ENCODE measurements around the gene ZNF814. TPM values are rescaled to one million over a fixed set of nuclear protein-coding genes. Genes with fewer than 3 reads are reported as not detected.

ZNF814 gene
- polyA plus RNA-seq, 3 donors: 2.5 to 6.3 (median 3.8) TPM

DNA sequence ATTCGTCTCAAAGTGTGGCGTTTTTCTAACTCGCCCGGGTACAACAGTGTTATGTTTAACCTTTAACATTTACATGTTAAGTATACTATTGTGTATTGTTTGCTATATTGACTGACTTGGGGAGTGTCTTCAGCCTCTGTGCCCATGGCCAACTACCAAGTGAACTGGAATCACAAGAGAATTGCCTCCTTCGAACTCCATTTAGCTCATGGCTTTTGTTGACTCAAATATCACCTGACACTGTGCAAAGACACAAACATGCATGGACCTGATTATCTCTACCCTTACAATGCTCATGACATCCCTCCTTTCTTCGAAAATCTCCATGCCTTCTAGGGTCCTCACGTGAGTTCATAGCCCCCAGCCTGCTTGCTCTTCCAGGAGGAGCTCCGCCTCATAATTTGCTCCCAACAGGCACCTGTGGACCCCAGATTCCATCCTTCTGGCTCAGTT, 704 bp downstream of the ZNF814 start:
- peak overlapping the region; percentile 77 for H3K4me2 ChIP-seq (replicated peaks; ENCODE audit: extremely low read depth, low read length, poor library complexity, severe bottlenecking)
- WGBS (ENCODE audit: insufficient coverage): 2% methylated on average over 4 of the region's 8 CpGs
- peak overlapping the region in 1 of 2 donors; percentile 34 for H3K27ac ChIP-seq (ENCODE audit: low read depth in 1 of 2, low read length in 2 of 2)
- no peaks in the 10 kb centered on the region for H4K20me1 ChIP-seq (ENCODE audit: insufficient read depth, low read length)
- peak overlapping the region; percentile 58 to 79 (median 65) for H3K4me3 ChIP-seq (replicated peaks in 1 of 3; ENCODE audit: low read depth in 2 of 3, low read length in 3 of 3)
- H3K79me2 ChIP-seq (ENCODE audit: insufficient read depth, low read length): peaks cover 15% of the 10 kb centered on the region
- peak overlapping the region in 2 of 7 donors; percentile 41 to 75 for H3K27ac Mint-ChIP-seq
- H3K4me1 ChIP-seq (ENCODE audit: control insufficient read depth in 1 of 2, insufficient read depth in 2 of 2, low read length in 2 of 2): peaks cover 12 to 14% of the 10 kb centered on the region in 2 donors
- peaks cover 0 to 2% (median 1%) of the 10 kb centered on the region in 3 donors for H3K27me3 Mint-ChIP-seq (ENCODE audit: low read depth in 3 of 3)
- H3K9me3 Mint-ChIP-seq: peaks cover 36 to 93% (median 87%) of the 10 kb centered on the region in 7 donors
- peak overlapping the region; percentile 48 for H3K9ac ChIP-seq (ENCODE audit: insufficient read depth, low read length, poor library complexity, severe bottlenecking)
- H3K9me3 ChIP-seq (replicated peaks in 1 of 2; ENCODE audit: control insufficient read depth in 1 of 2, insufficient read depth in 1 of 2, low read length in 2 of 2): peaks cover 71 to 82% of the 10 kb centered on the region in 2 donors
- DNase-seq: no peak
- peak overlapping the region; percentile 77 for H2AFZ ChIP-seq (ENCODE audit: insufficient read depth, low read depth, low read length, poor library complexity, severe bottlenecking)
- TF ChIP-seq, protein P1, sequence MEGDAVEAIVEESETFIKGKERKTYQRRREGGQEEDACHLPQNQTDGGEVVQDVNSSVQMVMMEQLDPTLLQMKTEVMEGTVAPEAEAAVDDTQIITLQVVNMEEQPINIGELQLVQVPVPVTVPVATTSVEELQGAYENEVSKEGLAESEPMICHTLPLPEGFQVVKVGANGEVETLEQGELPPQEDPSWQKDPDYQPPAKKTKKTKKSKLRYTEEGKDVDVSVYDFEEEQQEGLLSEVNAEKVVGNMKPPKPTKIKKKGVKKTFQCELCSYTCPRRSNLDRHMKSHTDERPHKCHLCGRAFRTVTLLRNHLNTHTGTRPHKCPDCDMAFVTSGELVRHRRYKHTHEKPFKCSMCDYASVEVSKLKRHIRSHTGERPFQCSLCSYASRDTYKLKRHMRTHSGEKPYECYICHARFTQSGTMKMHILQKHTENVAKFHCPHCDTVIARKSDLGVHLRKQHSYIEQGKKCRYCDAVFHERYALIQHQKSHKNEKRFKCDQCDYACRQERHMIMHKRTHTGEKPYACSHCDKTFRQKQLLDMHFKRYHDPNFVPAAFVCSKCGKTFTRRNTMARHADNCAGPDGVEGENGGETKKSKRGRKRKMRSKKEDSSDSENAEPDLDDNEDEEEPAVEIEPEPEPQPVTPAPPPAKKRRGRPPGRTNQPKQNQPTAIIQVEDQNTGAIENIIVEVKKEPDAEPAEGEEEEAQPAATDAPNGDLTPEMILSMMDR (IDR thresholded peaks at IDR 0.05): no peak
- H3K27me3 ChIP-seq (ENCODE audit: control insufficient read depth in 2 of 2, insufficient read depth in 2 of 2, low read length in 2 of 2): no peaks in the 10 kb centered on the region
- peaks cover 22% of the 10 kb centered on the region for H3K4me1 Mint-ChIP-seq
- H3K36me3 Mint-ChIP-seq: peaks cover 31 to 39% of the 10 kb centered on the region in 2 donors
- intact Hi-C loops (cut with micrococcal nuclease): no loop called here
- peaks cover 0 to 17% of the 10 kb centered on the region in 2 donors for H3K36me3 ChIP-seq (replicated peaks in 1 of 2; ENCODE audit: control insufficient read depth in 1 of 2, insufficient read depth in 2 of 2, low read length in 2 of 2)
- peak overlapping the region; percentile 85 to 89 for H3K4me3 Mint-ChIP-seq

DNA sequence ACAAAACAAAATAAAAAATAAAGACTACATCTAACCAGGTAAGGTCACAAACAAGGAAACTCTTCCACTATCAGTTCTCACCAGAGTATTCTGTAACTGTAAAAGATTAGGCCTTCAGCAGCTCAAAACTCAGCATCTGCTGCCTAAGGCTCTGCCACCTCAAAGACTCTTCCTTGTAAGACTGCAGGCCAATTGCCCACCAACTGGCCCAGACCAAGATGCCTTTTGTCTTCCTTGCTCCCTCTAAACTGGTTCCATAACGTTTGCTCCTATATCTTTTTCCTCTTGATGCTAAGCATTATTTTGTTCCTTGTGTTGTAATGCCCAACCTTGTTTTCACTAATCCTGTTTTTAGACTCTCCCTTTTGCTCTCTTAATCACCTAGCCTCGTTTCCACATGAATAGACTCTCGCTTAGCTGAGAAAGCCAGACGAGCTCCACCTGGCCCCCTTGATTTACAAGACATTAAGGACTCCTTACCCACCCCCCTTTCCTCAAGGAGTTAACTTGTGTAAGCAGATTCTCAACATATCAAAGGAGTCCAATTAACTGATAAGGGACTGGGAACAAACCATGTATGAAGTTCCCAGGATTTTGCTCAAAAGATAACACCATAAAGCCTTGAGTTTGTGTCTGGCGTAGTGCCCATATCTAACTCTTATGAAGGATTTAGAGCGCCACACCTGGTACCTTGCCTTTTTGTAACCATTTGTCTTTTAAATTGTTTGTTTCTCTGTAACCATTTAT, 1.5 kb downstream of the ZNF814 start:
- Histone ChIP-seq H4K20me1 (ENCODE audit: insufficient read depth, low read length) (no peaks in the 10 kb centered on the region), H3K27me3 (ENCODE audit: control insufficient read depth in 2 of 2, insufficient read depth in 2 of 2, low read length in 2 of 2) (no peaks in the 10 kb centered on the region), H3K79me2 (ENCODE audit: insufficient read depth, low read length) (peaks cover 15% of the 10 kb centered on the region), H3K4me2 (replicated peaks; ENCODE audit: extremely low read depth, low read length, poor library complexity, severe bottlenecking) (no peak overlapping the region), H3K4me1 (ENCODE audit: control insufficient read depth in 1 of 2, insufficient read depth in 2 of 2, low read length in 2 of 2) (peaks cover 12 to 14% of the 10 kb centered on the region in 2 donors), H2AFZ (ENCODE audit: insufficient read depth, low read depth, low read length, poor library complexity, severe bottlenecking) (no peak overlapping the region), H3K4me3 (replicated peaks in 1 of 3; ENCODE audit: low read depth in 2 of 3, low read length in 3 of 3) (peak overlapping the region in 1 of 3 experiments; percentile 79), H3K36me3 (replicated peaks in 1 of 2; ENCODE audit: control insufficient read depth in 1 of 2, insufficient read depth in 2 of 2, low read length in 2 of 2) (peaks cover 0 to 17% of the 10 kb centered on the region in 2 donors), H3K27ac (ENCODE audit: low read depth in 1 of 2, low read length in 2 of 2) (no peak overlapping the region), H3K9ac (ENCODE audit: insufficient read depth, low read length, poor library complexity, severe bottlenecking) (no peak overlapping the region), H3K9me3 (replicated peaks in 1 of 2; ENCODE audit: control insufficient read depth in 1 of 2, insufficient read depth in 1 of 2, low read length in 2 of 2) (peaks cover 74 to 78% of the 10 kb centered on the region in 2 donors)
- TF ChIP-seq, protein P1 (IDR thresholded peaks at IDR 0.05): no peak
- DNase-seq: no peak
- Mint-ChIP-seq H3K9me3 (peaks cover 42 to 94% (median 87%) of the 10 kb centered on the region in 7 donors), H3K36me3 (peaks cover 38 to 46% of the 10 kb centered on the region in 2 donors), H3K27ac (no peak overlapping the region), H3K4me1 (peaks cover 22% of the 10 kb centered on the region), H3K4me3 (peak overlapping the region; percentile 85 to 89), H3K27me3 (ENCODE audit: low read depth in 3 of 3) (peaks cover 0 to 2% (median 1%) of the 10 kb centered on the region in 3 donors)
- 48% methylated on average over 4 of the region's 6 CpGs for WGBS (ENCODE audit: insufficient coverage)
- intact Hi-C loops (cut with micrococcal nuclease): no loop called here
